KMS-11 (cell line): Measurements from ENCODE around the gene BPIFA1.

Source experiments
- H2AFZ ChIP-seq: fragments of 200-600 bp; sonication (generic); 2 replicates; pipeline ENCODE4 v1.6.1; 2016; ENCODE audit warnings: antibody characterized with exemption, mixed run types, low read depth
- H3K27ac ChIP-seq: fragments of 200-600 bp; sonication (generic); 2 replicates; pipeline ENCODE4 v1.6.1; 2016; ENCODE audit warnings: mild to moderate bottlenecking, mixed run types
- H3K27me3 ChIP-seq: fragments of 200-600 bp; sonication (generic); 2 replicates; pipeline ENCODE4 v1.6.1; 2017; ENCODE audit warnings: mild to moderate bottlenecking, low read depth, mixed run types, moderate library complexity; ENCODE audit not compliant: insufficient read depth
- H3K36me3 ChIP-seq: fragments of 200-600 bp; sonication (generic); 2 replicates; pipeline ENCODE4 v1.6.1; 2017; ENCODE audit warnings: mild to moderate bottlenecking, mixed run types; ENCODE audit not compliant: insufficient read depth
- H3K4me1 ChIP-seq: fragments of 200-600 bp; sonication (generic); 2 replicates; pipeline ENCODE4 v1.6.1; 2016; ENCODE audit warnings: mild to moderate bottlenecking, low read depth, mixed run types; ENCODE audit not compliant: poor library complexity, severe bottlenecking
- H3K4me2 ChIP-seq: fragments of 200-600 bp; sonication (generic); 2 replicates; pipeline ENCODE4 v1.7.0; 2016; ENCODE audit warnings: mild to moderate bottlenecking, mixed run types
- H3K4me3 ChIP-seq: fragments of 200-600 bp; sonication (generic); IDR thresholded peaks from 2 replicates; pipeline ENCODE4 v1.6.1; 2017; ENCODE audit warnings: low read depth, low read length, mixed read lengths; ENCODE audit not compliant: insufficient read depth
- H3K79me2 ChIP-seq: fragments of 200-600 bp; sonication (generic); 2 replicates; pipeline ENCODE4 v1.6.1; 2016; ENCODE audit warnings: low read depth, mixed run types; ENCODE audit not compliant: insufficient read depth
- H3K9ac ChIP-seq: fragments of 200-600 bp; sonication (generic); 2 replicates; pipeline ENCODE4 v1.6.1; 2016; ENCODE audit warnings: mild to moderate bottlenecking, mixed run types
- H4K20me1 ChIP-seq: fragments of 200-600 bp; sonication (generic); 2 replicates; pipeline ENCODE4 v1.6.1; 2016; ENCODE audit warnings: mild to moderate bottlenecking, mixed run types; ENCODE audit not compliant: insufficient read depth
- TF ChIP-seq, protein P1 (sequence below): fragments of 200-600 bp; sonication (generic); conservative IDR thresholded peaks from 2 replicates; pipeline ENCODE4 v1.6.1; 2017; ENCODE audit warnings: low read depth, mild to moderate bottlenecking, antibody characterized with exemption, low read length, moderate library complexity, mixed read lengths

The BPIFA1 gene

DNA sequence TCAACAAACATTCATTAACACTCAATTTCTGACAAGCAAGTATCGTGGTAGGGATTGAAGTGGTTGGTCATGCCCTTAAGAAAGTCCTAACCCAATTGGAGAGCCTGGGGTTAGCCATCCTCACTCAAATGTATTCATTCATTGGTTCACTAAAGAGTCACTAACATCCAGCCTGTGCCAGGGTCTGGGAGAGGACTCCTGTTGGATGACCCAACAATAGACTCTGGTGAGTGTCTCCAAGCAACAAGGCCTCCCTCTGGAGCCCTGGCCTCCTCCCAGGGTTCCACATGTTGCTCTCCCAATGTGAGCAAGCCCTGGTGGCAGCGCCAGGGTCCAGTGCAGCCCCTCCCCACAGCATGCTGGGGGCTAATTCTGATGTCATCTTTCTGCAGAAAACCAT lies 18.7 kb upstream of the BPIFA1 start, which contains the start of gene BPIFA3:
Gene BPIFA3 (plus strand): TSS at position 301 of the 400 bp plus-strand sequence. CDS start 185 bp downstream, outside the sequence.
- TF ChIP-seq, protein P1, sequence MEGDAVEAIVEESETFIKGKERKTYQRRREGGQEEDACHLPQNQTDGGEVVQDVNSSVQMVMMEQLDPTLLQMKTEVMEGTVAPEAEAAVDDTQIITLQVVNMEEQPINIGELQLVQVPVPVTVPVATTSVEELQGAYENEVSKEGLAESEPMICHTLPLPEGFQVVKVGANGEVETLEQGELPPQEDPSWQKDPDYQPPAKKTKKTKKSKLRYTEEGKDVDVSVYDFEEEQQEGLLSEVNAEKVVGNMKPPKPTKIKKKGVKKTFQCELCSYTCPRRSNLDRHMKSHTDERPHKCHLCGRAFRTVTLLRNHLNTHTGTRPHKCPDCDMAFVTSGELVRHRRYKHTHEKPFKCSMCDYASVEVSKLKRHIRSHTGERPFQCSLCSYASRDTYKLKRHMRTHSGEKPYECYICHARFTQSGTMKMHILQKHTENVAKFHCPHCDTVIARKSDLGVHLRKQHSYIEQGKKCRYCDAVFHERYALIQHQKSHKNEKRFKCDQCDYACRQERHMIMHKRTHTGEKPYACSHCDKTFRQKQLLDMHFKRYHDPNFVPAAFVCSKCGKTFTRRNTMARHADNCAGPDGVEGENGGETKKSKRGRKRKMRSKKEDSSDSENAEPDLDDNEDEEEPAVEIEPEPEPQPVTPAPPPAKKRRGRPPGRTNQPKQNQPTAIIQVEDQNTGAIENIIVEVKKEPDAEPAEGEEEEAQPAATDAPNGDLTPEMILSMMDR: no peak
- H2AFZ ChIP-seq: no peak within 1 kb of the TSS
- H3K36me3 ChIP-seq: no peaks in the 10 kb centered on the region
- H3K4me1 ChIP-seq: no peaks in the 10 kb centered on the region
- H3K79me2 ChIP-seq: no peaks in the 10 kb centered on the region
- H3K9ac ChIP-seq: no peak within 1 kb of the TSS
- no peak within 1 kb of the TSS for H3K27ac ChIP-seq
- H3K27me3 ChIP-seq: peaks cover 34% of the 10 kb centered on the region; the same call in 1 of the 2 replicates
- no peak within 1 kb of the TSS for H3K4me3 ChIP-seq
- no peaks in the 10 kb centered on the region for H4K20me1 ChIP-seq
- no peak within 1 kb of the TSS for H3K4me2 ChIP-seq

DNA sequence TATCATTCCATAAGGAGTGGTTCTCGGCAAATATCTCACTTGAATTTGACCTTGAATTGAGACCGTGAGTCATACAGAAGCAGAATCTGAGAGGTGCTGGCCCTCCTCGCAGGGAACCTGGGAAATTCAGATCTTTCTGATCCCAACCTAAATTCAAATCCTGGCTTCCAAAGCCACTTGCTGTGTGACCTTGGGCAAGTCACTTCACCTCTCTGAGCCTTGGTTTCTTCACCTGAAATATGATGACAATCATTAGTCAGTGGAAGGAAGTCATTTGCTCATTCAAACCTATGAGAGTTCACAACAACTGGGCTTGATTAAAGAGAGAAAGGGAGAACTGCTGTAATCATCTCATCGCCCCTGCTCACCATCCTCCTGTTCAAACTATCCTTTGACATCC lies 11.4 kb upstream of the BPIFA1 start:
- Histone ChIP-seq H4K20me1 (no peaks in the 10 kb centered on the region), H3K36me3 (no peaks in the 10 kb centered on the region), H3K4me3 (no peak overlapping the region), H3K79me2 (no peaks in the 10 kb centered on the region), H3K9ac (no peak overlapping the region), H3K27me3 (no peaks in the 10 kb centered on the region; the same call in 1 of the 2 replicates), H3K4me2 (no peak overlapping the region), H3K27ac (no peak overlapping the region), H2AFZ (no peak overlapping the region), H3K4me1 (no peaks in the 10 kb centered on the region)
- TF ChIP-seq, protein P1: no peak

DNA sequence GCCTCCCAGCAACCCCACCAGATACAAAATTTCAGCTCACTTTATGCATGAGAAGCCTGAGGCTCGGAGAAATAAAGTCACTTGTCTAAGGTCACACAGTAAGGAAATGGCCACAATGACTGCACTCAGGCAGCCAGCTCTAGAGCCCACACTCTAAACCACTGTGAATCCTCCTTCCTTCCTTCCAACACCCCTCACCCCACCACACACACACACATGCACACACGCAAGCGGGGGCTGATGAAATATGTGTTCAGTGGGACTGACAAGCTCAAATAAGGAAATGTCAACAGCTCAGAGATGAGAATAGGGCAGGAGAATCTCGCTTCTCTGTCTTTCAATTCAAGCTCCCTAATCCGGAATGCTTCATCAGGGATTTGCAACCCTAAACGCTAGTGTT lies 6.0 kb upstream of the BPIFA1 start:
- Histone ChIP-seq H3K79me2 (no peaks in the 10 kb centered on the region), H3K4me3 (no peak overlapping the region), H4K20me1 (no peaks in the 10 kb centered on the region), H3K4me1 (no peaks in the 10 kb centered on the region), H3K27ac (no peak overlapping the region), H3K36me3 (no peaks in the 10 kb centered on the region), H3K27me3 (no peaks in the 10 kb centered on the region; the same call in 1 of the 2 replicates), H3K4me2 (no peak overlapping the region), H3K9ac (no peak overlapping the region), H2AFZ (no peak overlapping the region)
- TF ChIP-seq, protein P1: no peak

DNA sequence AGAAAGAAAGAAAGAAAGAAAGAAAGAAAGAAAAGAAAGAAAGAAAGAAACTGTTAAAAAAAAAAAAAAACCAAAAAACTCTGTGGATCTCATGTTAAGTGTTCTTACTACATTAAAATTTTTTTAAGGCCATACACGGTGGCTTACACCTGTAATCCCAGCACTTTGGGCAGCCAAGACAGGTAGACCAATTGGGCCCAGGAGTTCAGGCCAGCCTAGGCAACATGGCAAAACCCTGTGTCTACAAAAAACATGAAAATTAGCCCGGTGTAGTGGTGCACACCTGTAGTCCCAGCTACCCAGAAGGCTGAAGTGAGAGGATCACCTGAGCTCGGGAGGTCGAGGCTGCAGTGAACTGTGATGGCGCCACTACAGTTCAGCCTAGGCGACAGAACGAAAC lies 4.6 kb upstream of the BPIFA1 start:
- no peak overlapping the region for H3K27ac ChIP-seq
- TF ChIP-seq, protein P1: no peak
- no peaks in the 10 kb centered on the region for H3K36me3 ChIP-seq
- H4K20me1 ChIP-seq: no peaks in the 10 kb centered on the region
- no peak overlapping the region for H3K4me3 ChIP-seq
- no peak overlapping the region for H3K9ac ChIP-seq
- no peaks in the 10 kb centered on the region for H3K4me1 ChIP-seq
- H3K4me2 ChIP-seq: no peak overlapping the region
- H3K27me3 ChIP-seq: no peaks in the 10 kb centered on the region; the same call in 1 of the 2 replicates
- H3K79me2 ChIP-seq: no peaks in the 10 kb centered on the region
- H2AFZ ChIP-seq: no peak overlapping the region
